ENCODE data around the gene DDX28.
A peak's percentile ranks its signal among the peaks of the same experiment; 100 is the strongest.
"Not testable (repeated sequence)": the region's sequence is repeated elsewhere in the genome, so short reads cannot be mapped to it uniquely, and the experiment has no call there.

The DDX28 gene

GRCh38 chr16:67977469-67978227 is 45.4 kb downstream of the DDX28 start:
- H3K27ac ChIP-seq, result no peak overlapping the region
- CTCF ChIA-PET, result interaction anchor here (0.7 kb wide), 1 partner anchor 51 kb away, joined by 3 read pairs; no protein-coding TSS in a partner anchor
- POLR2A ChIA-PET (ENCODE audit: low non-redundant PET), result no interaction called here
- TF ChIP-seq CTCF (conservative IDR thresholded peaks at IDR 0.05; ENCODE audit: low read depth), result no peak
- no peak for DNase-seq (ENCODE audit: low spot score)

GRCh38 chr16:67977005-67977404 is 46.0 kb downstream of the DDX28 start:
- DNase-seq (ENCODE audit: low spot score), result no peak
- ChIA-PET CTCF (no interaction called here), POLR2A (ENCODE audit: low non-redundant PET) (no interaction called here)
- no peak for TF ChIP-seq CTCF (conservative IDR thresholded peaks at IDR 0.05; ENCODE audit: low read depth)
- no peak overlapping the region for H3K27ac ChIP-seq

GRCh38 chr16:67976205-67976604 is 46.8 kb downstream of the DDX28 start:
- TF ChIP-seq CTCF (conservative IDR thresholded peaks at IDR 0.05; ENCODE audit: low read depth), result no peak
- DNase-seq (ENCODE audit: low spot score), result no peak
- no peak overlapping the region for H3K27ac ChIP-seq
- CTCF ChIA-PET, result no interaction called here
- POLR2A ChIA-PET (ENCODE audit: low non-redundant PET), result no interaction called here

- DNase-seq (ENCODE audit: low spot score), result no peak
- CTCF ChIA-PET, result no interaction called here
- H3K27ac ChIP-seq, result no peak overlapping the region
- no peak for TF ChIP-seq CTCF (conservative IDR thresholded peaks at IDR 0.05; ENCODE audit: low read depth)
- POLR2A ChIA-PET (ENCODE audit: low non-redundant PET), result no interaction called here
Observed at GRCh38 chr16:67975321-67976105, 47.5 kb downstream of the DDX28 start.

- DNase-seq (ENCODE audit: low spot score); CTCF ChIA-PET; POLR2A ChIA-PET (ENCODE audit: low non-redundant PET); H3K27ac ChIP-seq: not testable (repeated sequence)
Observed at GRCh38 chr16:67972285-67972684, 50.7 kb downstream of the DDX28 start.

GRCh38 chr16:67971111-67971510 is 51.9 kb downstream of the DDX28 start:
- 0 out of 2 replicates have a peak overlapping the region, but pooled peaks have one; percentile 7 for H3K27ac ChIP-seq
- CTCF ChIA-PET, result no interaction called here
- DNase-seq (ENCODE audit: low spot score), result no peak
- no peak for TF ChIP-seq CTCF (conservative IDR thresholded peaks at IDR 0.05; ENCODE audit: low read depth)
- POLR2A ChIA-PET (ENCODE audit: low non-redundant PET), result no interaction called here

Measured in RWPE1 (cell line).